Vagina (tissue), 2 donors: ENCODE data around the gene TEAD1.

ENCODE experiments used
- CTCF ChIP-seq, 3 experiments: fragments of 450-650 bp in 2 of 3; fragments of 200-600 bp in 1 of 3; sonication (generic) in 1 of 3; IDR thresholded peaks; one replicate each; pipeline ENCODE4 v1.5.1; 2017 to 2019; ENCODE audit warnings: antibody characterized with exemption in 3 of 3, mild to moderate bottlenecking in 2 of 3, moderate library complexity in 2 of 3
- POLR2A ChIP-seq, 2 donors: fragments of 450-650 bp; IDR thresholded peaks; one replicate each; pipeline ENCODE4 v1.6.1; 2017; ENCODE audit warnings: antibody characterized with exemption in 2 of 2, mild to moderate bottlenecking in 2 of 2, moderate library complexity in 2 of 2
- POLR2AphosphoS5 ChIP-seq, 2 donors: sonication (generic); formaldehyde crosslinking; IDR thresholded peaks; one replicate each; pipeline ENCODE4 v1.9.0; 2017; ENCODE audit warnings: antibody characterized with exemption in 2 of 2, mild to moderate bottlenecking in 2 of 2, low read depth in 1 of 2; ENCODE audit not compliant: insufficient read depth in 1 of 2

- TF ChIP-seq CTCF (IDR thresholded peaks at IDR 0.05), result no peak
- no peak for TF ChIP-seq POLR2A (IDR thresholded peaks at IDR 0.05)
- TF ChIP-seq POLR2AphosphoS5 (IDR thresholded peaks at IDR 0.05; ENCODE audit: insufficient read depth in 1 of 2, low read depth in 1 of 2), result no peak
Observed at GRCh38 chr11:12687216-12687623, 13.0 kb downstream of the TEAD1 start.
